ENCODE data around the gene PSMA6.
"Not testable (repeated sequence)": the region's sequence is repeated elsewhere in the genome, so short reads cannot be mapped to it uniquely, and the experiment has no call there.

PSMA6 gene

DNA sequence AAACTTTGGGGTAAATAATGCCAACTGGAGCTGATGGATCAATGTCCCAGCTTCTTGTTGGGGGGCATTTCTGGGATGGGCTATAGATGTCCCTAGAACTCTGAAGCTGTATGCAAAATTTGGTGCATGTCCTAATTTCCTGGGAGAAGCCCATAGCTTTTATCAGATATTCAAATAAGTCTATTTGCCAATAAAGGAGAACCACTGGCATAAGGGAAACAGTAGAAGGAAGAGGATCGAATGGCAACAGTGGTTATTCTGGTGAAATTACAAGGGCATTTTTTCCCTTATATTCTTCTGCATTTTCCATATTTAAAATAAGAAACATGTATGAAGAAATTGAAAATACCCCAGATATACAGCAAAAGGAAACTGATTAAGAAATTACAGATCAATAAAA is 34.2 kb downstream of the PSMA6 start:
- DNase-seq: no peak

DNA sequence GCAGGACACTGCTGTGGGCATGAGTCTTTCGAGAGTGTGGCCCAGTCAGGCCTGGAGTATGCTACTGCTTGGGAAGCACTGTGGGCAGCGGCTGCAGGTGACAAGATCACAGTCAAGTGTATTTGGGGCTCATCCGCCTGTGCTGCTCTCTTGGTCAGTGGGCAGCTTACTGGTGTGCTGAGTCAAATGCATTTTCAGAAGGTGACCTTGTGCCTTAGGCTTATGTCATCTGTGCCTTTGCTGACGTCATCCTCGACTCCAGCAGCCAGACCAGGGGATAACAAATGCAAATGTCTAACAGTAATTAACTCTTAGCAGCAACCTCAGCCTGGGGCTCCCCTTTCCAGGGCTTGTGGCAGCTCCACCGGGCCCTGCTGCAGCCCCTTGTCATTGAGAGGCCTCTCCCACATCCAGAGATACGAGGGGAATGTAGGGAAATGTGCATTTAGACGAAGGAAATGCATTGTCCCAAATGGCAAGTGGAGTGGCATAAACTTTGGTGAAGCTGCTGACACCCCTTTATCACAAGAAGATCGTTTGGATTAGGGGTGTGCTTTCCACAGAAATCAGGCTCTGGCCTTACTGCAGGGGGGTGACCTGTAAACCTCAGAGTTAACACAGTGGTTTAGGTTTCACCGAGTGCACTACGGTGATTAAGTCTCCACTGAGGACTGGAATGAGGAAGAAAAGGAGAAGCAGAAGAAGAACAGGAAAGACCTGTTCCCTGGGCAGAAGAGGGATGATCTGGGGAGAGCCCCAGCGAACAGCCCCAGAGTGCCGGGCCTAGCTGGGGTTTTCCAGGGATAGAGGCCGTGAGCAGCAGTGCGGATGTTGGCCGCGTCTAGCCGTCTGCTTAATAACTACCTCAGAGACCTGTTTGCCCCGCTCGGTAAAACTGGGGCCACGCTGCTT is 39.7 kb downstream of the PSMA6 start:
- peak; percentile 37 for DNase-seq

DNA sequence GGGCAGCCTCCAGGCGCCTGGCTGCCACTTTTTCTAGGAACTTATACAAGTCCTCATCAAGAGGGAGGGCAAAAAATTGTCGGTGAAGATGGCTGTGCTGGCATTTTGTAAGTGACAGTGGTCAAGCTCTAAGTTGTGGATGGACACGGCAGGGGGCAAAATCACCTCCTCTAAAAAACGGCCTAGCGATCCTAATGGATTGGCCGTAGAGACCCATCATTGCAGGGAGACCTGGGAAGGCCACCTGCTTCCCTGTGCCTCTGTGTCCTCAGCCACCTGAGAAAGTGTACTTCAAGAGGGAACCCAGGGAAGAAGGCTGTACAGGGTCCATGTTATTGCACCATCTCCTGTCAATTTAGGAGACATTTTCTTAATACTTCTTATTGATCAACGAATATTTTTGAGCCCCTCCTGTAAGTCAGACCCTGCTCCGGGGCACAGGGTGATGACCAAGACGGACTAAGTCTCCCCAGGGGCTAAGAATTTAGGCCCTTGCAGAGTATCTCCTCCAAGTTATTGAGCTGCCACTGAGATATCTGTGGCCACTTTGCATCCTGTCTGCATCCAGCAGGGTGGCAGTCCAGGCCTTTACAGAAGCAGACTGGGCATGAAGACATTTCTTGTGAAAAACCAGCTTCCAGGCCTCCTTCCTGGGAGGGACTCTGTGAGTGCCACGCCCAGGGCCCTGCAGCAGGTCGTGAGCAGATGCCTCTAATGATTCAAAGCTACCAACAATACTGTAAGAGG is 40.5 kb downstream of the PSMA6 start:
- DNase-seq: peak; percentile 63

DNA sequence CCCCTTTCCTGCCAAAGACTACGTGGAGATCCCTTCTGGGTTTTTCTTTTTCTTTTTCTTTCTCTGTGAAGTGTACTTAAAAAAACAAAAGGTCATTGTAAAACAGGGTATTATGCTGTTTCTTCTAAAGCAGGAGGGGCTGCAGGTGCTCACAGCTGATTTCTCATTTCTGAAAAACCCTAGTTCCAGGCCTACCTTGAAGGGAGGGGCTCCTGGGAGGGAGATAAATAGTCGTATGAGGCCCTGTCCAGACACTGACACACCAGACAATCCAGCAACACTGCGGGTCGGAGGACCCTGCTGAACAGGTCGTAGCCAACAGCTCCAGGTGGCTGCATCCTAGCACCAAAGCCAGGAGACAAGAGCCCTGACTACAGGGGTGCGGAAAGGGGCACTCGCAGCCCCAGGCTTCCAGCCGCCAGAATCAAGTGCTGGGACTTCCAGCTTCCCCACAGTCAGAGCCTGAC is 41.1 kb downstream of the PSMA6 start:
- DNase-seq: no peak

DNA sequence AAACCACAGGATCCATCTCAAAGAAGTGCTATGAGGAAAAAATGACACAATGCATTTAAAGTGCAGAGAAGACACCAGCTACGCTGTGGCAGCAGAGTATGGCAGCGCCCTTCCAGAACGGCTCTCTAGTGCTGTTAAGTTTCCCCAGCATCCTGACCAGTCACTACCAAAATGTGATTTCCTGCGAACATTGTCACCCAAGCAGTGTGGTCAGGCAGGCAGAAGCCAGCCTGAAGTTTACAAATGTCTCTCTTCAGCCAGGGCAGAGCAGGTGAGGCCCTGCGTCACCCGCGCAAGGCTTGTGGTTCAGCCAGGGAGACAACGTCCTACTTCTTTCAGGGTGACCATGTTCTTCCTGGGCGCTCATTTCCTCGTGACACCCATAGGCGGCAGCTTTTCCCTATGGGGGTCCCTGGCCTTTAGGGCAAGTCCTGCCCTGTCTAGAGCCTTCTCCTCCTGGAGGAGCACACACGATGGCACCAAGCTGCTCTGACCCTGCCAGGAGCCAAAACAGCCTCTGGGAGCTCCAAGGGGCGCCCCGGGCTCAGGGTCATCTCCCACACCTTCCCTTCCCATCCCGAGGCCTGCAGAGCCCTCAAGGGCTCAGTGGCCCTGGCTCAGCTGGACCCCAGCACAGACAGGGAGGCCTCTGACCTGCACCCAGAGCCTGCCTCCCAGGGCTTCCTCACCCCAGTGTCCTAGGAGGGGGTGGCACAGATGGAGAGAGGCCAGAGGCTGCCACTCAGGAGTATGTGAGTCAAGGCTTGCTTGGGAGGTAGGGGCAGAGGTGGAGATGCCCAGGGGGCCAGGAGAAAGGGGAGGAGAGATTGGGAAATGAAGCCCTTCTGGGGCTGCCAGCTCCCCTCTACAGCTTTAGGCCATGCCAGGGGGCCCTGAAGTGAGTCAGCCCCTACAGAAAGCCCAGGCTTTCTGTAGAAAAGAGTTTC is 41.9 kb downstream of the PSMA6 start:
- DNase-seq: no peak

DNA sequence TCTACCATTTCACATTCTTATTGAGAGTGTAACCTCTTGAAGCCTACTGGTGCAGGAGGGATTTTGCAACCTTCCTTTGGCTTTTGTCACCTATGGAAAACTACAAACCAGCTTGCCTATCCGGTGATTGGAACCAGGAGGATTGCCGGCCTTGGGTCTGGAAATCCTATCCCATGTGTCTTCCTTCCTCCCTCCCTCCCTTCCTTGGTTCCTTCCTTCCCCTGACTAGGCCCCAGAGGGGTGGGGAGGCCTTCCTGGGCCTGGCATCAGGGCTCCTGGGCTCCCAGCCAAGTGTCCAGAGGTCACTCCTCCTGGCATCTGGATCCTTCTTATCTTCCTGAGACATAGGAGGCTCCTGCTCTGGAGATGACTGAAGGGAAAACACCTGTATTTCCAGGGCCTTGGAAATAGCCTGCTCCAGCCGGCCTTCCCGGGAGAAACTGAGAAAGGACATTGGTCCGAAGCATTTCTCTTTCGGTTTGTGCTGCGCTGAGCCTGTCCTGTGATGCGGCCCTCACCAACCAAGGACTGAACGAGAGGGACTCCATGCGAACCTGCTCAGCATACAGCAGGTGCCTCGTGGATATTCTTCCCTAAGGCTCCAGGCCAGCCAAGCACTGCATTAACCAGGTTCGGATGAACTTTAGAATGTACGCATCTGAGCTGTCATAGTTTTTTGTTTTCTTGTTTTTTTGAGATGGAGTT is 43.4 kb downstream of the PSMA6 start:
- DNase-seq: peak; percentile 59

DNA sequence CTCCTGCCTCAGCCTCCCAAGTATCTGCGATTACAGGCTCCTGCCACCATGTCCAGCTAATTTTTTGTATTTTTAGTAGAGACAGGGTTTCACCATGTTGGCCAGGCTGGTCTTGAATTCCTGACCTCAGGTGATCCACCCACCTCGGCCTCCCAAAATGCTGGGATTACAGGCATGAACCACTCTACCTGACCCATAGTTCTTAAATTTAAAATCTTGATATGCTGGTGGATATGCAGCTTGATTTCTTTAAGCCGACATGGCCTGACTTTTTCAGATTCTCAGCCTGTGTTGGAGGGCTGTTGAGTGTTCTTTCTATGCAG is 44.0 kb downstream of the PSMA6 start:
- not testable (repeated sequence) for DNase-seq

DNA sequence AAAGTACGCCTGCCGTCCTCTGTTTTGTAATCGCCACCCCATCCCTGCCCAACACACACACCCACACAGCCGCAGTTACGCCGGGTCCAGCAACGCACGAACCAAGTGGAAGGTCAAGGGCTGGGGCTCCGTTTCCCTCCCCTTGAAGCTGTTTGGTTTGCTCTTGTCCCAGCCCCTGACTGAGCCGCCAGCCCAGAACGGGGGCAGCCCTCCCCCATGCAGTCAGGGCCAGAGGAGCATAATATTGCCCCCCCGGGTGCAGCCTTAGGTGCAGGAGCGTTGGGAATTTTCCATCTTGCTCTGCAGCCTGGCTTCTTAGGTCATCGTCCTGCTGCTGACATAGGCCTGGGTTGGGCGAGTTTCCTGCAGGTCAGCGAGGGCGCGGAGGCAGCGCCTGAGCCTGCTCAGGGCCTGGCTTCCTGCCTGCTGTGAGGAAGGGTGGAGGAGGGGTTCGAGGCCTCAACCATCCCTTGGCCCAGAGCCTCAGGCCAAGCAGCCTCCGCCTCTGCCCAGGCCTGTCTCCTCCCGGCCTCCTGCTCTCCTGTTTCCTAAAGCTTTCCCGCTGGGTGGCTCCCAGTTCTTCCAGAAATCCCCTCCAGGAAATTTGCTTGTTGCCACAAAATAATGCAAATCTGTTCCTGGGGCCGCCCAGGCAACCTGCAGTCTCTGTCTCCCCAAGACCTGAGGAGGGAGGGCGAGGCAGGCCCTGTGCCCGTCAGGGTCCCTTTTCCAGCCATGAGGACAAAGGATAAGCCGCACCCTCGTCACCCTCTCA is 44.5 kb downstream of the PSMA6 start:
- peak; percentile 43 for DNase-seq

DNA sequence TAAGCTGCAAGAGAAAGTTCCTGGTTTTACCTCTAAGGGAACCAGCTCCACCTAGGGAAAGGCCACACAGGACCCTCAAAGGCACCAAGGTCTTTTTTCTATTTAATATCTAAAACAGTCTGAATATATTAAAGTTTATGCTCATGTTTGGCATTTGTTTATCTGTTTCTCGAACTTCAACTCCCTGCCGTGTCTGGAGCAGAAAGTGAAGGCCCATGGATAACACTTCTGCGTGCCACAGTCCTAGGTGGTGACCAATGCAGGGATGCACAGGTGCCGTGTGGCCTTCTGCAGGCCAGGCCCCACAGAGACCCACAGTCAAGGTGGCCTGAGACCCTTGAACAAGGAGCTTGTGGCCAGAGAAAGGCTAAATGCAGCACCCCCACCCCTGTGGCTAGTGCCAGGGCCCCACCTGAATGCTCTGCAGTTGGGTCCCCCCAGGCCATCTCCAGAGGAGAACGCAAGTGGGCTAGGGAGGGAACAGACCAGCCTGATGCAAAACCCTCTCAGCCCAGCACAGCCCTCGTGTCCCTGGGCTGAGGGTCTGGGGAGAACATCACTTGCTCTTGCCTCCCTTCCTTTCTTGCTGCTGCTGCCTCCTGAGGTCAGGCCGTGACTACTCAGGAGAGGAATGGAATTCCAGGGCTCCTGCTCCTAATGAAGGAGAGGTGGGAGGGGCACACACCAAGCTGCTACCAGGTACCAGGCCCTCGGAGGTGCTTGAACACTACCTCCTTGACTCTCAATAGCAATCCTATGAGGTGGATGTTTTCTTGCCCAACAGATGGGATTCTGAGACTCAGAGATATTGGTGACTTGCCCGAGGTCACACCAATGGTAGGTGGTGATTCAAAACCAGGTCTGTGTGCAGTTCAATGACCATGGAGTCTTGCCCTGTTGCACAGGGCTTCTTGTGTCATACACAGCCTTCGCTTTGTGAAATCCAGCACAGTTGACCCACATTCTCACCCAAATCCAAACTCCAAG is 45.4 kb downstream of the PSMA6 start:
- no peak for DNase-seq

DNA sequence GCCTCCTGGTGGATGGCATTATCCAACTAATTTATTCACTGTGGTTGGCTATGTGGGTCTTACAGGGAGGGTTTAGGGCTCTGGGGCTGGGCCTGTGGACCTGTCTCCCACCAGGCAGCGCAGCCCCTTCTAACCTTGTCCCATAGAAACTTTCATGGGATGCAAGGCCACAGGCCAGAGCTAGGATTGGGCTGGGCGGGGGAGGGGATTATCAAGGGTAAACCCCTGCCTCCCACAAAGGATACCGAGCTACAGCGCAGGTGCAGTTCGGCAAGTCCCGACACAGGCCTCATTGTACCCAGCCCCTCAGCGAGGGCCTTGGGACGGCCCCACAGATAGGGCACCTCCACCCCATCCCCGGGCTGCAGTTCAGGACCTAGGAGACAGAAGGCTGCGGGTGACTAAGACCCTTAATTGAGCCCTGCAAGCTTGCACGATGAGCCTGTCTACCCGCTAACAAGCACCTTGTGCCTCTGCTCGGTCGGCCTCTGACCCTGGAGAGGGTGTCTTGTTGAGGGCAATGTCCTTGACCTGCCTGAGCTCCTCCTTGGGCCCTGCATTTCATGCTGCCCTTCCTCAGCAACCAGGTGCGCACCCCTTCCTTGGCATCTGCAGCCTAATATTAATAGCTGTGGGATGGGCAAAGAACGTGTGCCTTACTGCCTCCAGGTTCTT is 46.7 kb downstream of the PSMA6 start:
- DNase-seq: no peak

DNA sequence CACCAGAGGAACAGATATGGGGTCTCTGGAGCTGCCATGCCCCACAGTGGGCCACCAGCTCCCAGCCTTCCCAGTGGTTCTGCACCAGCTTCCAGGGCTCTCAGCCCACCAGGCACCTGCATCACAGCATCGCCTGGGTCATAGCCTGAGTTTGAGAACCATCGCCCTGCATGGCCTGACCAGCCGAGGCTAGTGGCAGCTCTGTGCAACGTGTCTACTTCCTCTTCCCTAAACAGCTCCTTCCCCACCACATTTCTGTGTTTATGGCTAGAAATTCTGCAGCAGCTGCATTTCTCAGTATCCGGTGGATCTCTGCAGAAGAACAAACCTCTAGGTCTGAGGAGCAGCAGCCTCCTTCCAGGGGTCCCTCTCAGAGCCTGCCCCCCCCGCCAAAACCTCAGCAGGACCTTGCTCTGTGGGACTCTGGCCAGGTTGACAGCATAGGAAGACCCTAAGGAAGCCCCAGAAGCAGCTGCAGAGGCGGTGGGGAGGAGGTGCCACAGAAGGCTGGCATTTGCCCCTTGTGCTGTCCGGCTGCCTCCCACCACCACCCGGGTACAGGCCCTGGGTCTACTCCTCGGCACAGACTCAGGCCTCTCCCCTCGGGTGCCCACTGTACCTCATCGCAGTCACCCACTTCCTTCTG is 47.7 kb downstream of the PSMA6 start:
- DNase-seq: no peak

DNA sequence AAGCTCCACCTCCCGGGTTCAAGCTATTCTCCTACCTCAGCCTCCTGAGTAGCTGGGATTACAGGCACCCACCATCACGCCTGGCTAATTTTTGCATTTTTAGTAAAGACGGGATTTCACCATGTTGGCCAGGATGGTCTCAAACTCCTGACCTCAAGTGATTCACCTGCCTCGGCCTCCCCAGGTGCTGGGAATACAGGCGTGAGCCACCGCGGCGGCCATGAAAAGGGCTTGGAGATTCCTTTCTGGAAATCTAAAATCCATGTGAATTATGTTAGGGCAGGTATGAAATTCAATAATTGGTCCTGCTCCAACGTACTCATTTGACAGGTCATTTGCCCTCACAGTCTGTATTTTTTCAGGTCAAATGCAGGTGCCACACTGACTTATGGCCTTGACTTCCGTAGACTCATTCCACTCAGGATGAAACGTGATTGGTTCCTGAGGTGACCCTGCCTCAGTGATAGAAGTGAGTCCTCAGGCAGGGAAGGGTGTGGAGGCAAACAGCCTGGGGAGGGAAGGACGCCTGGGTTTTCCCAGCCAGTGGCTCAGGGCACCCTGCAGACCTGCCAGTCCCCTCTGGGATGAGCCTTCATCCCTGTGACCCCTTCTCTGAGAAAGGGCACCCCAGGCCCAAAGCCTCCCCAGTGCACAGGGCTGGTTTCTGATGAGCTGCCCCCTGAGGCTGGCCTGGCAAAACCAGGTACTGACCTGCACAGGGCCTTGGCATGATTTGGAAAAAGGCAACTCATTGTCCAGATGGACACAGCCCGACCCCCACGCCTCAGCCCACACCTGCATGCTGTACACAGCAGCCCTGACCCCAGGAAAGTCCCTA is 48.7 kb downstream of the PSMA6 start:
- no peak for DNase-seq

DNA sequence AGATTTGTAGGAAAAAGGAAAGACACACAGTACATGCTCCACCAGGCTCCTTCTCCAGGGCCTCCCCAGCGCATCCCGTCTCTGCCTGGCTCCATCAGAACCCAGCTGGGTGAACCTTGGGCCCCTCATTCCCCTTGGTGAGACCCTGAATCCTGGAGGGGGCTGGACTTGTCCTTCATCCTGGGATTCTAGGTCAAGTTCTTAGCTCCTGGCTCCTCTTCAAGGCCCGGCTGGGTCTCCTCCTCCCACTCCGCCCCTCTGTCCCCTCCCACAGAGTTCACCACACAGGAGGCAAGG is 49.2 kb downstream of the PSMA6 start:
- no peak for DNase-seq

DNA sequence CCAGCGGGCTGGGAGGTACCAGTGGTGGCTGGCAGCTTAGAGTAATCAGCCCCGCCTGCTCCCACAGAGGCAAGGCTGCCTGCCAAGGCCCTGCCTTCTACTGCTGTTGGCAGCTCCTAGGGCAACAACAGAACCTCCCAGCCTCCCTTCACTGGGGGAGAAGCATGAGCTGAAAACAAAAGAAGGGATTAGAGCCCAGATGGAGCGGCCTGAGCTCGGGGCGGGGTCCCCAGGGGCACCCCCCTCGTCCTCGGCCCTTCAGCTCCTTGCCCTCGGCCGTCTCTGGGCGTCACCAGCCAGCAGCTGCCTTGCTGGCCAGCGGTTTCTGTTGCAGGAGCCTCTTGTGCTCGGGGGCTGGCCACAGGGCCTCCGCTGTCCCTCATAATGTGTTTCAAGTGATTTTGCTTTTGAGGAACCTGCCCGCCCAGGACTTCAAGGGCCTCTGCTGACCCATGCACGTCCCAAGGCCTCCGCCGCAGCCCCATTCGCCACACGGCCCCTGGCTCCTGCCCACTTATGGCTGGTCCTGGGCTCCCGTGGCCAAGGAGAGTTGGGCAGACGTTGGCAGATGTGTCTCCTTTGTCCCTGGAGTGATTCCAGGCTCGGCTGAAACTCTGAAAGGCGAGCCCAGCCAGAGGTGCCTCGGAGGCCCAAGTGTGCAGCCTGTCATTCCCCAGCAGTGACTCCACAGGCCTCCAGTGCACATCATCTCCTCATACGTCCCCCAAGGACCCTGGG is 49.7 kb downstream of the PSMA6 start:
- peak; percentile 99 for DNase-seq

DNA sequence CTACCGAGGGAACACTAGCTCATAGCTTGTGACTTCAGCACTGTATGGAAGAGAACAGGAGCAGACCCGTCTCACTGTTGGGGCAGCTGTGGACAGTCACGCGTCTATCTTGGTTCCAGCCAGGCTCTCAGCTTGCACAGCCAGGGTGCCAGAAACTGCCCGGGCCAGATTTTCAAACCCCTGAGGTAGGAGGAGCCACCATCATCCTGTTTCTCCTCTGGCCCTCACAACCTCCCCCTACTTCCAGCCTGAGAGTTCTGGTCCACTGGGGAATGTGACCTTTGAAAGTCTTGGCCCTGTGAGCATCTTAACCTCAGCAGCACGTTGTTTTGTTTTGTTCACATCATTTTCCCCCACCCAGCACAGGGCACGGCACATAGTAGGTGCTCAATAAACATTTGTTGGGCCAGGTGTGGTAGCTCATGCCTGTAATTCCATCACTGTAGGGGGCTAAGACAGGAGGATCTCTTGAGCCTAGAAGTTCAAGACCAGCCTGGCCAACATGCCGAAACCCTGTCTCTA is 50.4 kb downstream of the PSMA6 start:
- no peak for DNase-seq

DNA sequence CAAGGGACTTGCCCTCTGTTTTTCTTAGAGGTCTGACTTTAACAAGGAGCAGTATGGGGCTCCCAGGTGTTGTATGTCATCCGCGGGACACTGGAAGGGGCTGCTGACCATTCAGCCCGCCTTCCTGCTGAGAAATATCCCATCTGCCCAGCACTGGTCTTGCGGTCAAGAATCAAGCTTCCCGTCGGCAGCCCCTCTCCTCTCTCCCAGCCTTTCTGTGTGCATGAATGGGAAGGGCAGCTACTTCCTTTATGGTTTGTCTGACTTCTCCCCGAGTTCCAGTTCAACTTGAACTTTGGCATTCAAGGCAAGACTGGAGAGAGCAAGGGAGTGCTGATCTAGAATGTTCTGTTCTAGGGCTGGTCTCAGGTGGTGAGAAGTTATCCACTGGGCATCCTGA is 51.5 kb downstream of the PSMA6 start:
- DNase-seq: no peak

DNA sequence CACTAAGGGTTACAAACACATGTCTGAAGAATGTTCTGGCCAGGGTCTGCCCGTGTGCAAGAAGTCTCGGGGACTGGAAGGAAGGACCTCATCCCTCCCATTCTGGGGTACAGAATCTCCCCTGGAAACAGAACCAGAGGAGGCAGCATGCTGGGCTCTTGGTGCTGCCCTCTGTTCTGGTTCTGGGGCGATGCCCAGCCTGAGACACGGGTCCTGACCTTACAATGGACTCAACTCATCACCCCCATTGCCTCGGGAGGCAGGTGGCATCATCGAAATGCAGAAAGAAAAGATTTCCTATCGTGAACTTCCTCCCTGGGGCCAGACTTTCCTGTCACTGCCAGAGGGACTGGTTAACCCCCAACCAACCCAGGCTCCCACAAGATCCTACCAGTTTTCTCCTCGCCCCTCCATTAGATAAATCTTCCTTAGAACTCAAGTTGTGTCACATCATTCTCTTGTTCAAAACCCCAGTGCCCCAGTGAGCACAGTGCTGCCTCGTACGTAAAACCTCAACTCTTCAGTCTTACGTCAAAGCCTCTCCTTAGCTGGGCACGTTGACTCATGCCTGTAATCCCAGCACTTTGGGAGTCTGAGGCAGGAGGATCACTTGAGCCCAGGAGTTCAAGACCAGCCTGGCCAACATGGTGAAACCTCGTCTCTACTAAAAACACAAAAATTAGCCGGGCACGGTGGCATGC is 52.1 kb downstream of the PSMA6 start:
- DNase-seq: no peak
